Subcutaneous adipose tissue (tissue), 4 donors: ENCODE measurements around the gene KIDINS220. TPM values are rescaled to one million over a fixed set of nuclear protein-coding genes. Genes with fewer than 3 reads are reported as not detected.

ENCODE experiments used
- CTCF ChIP-seq: fragments of 450-650 bp; IDR thresholded peaks from one replicate; pipeline ENCODE4 v1.5.1; 2016; ENCODE audit warnings: low read depth, mild to moderate bottlenecking, control low read depth, antibody characterized with exemption, moderate library complexity
- total RNA-seq, 4 donors: library from RNA; depleted of rRNA; stranded (reverse); fragments of >200 nt; gene quantifications; one replicate each; pipeline ENCODE4 v1.1.0, GENCODE V29; 2016

KIDINS220 gene
- total RNA-seq = 100 to 1,000 TPM in 1 of 4 donors, 10 to 100 TPM in 3; 83.0 to 107 (median 88.9) TPM

DNA sequence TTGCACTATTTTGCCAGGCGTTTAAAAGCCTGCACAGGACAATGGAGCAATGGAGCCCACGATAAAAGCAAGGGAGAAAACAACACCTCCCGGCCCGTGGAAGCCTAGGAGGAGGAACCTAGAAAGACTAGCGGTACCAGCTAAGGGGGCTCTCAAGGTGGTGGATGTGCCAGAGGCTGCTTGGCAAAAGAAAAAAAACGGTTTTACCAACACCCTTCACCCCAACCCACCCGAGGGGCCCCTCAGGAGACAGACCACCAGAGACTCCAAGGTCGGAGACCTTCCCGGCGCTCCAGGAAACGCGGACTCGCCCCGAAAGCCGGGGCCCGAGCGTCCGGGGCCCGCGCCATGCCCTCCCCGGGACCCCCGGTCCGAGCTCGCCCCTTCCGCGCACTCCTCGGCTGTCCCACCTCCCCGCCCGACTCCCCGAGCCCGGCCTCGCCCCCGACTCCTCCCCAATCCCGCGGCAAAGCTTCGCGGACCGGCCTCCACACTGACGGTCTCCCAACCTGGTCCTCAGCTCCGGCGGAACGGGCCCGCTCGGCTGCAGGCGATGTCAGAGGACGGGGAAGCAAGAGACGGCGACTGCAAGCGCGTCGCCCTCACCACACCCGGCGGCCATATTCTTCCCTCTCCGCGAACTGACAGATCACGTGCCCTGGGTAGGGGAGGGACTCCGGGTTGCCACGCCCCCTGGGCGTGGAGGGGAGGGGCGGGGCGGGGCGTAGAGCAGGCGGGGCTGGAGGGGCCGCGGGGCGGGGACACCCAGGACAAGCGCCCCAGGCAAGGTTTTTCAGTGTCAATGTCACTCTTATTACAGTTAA lies at the start of gene KIDINS220:
Gene KIDINS220, minus strand, starts transcription at position 643 of the 824 bp plus-strand sequence. CDS start 10,520 bp downstream, outside the sequence.
- no peak for TF ChIP-seq CTCF

- TF ChIP-seq CTCF = no peak
These were observed 49.5 kb upstream of the KIDINS220 start for GRCh38 chr2:8886876-8887275.

- TF ChIP-seq CTCF = no peak
These were observed 48.7 kb upstream of the KIDINS220 start for GRCh38 chr2:8886202-8886518.

DNA sequence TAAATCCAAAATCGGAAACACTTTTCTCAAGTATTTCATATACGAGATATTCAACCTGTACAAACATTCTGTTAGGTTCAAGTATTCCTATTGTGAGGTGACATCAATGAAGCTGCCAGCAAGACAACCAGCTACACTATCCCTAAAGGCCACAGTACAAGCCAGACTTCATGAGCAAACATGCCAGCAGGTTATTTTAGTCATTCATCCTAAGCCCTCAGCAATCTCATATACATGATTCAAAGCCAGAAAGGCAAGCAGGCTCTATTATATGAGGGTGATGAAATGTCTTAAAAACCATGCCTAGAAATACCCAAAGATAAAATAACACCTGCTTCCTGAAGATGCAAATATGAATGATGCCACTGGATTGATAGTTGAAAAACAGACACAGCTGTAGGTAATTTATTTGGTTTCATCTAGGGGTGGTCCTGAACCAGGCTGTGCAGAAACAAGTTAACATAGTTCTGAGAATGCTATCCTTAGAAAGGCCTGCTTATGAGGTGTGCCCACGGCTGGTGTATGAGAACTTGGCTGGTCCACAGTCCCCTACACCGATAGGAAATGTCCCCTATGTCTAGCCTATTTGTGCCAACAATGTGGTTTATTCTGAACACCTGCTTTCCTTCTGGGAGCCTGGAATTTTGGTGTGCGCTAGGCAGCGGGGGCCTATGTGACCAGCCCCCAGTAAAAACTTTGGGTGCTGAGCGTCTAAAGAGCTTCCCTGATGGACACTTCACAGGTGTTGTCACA lies 48.2 kb upstream of the KIDINS220 start:
- TF ChIP-seq CTCF = no peak

- TF ChIP-seq CTCF = no peak
These were observed 47.4 kb upstream of the KIDINS220 start for GRCh38 chr2:8884812-8885211.

DNA sequence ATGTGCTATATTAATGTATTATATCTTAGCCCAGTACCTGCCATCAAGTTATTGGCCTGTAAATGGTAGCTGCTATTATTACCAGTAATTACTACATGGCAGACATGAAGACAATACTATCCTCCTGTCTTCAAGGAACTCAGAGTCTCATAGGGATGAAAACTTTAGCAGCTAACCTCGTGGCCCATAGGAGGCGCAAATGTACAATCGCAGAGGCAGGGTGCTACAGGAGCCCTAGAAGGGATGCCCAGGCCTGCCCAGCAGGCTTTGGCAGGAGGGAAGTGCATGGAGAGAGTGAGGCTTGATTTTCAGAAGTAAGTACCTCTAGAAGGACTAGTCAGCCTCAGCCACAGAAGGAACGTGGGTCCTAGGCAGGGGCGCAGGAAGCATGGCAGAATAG lies 44.7 kb upstream of the KIDINS220 start:
- TF ChIP-seq CTCF = no peak

- TF ChIP-seq CTCF = no peak
These were observed 40.5 kb upstream of the KIDINS220 start for GRCh38 chr2:8877894-8878293.
